ENCODE measurements around the gene STX10.
"Not testable (repeated sequence)": the region's sequence is repeated elsewhere in the genome, so short reads cannot be mapped to it uniquely, and the experiment has no call there.

The STX10 gene
- 27.3 to 39.3 (median 34.7) reads per million in 3 donors for total RNA-seq

- H3K4me1 ChIP-seq (ENCODE audit: control insufficient read depth, insufficient read depth, low read length, poor library complexity, severe bottlenecking): no peaks in the 10 kb centered on the region
- peak within 1 kb of the TSS; percentile 94 for H3K27ac ChIP-seq (ENCODE audit: insufficient read depth, low read length, poor library complexity, severe bottlenecking)
- peak; percentile 86 to 91 (median 91) for DNase-seq
- H3K27me3 ChIP-seq (replicated peaks; ENCODE audit: control insufficient read depth, insufficient read depth, low read length, poor library complexity, severe bottlenecking): no peaks in the 10 kb centered on the region
- peak within 1 kb of the TSS; percentile 97 for H3K4me3 ChIP-seq (ENCODE audit: insufficient read depth, low read depth, low read length, poor library complexity, severe bottlenecking)
- H3K9me3 ChIP-seq (ENCODE audit: control insufficient read depth, low read length): no peaks in the 10 kb centered on the region
- H3K36me3 ChIP-seq (ENCODE audit: control insufficient read depth, insufficient read depth, low read length): peaks cover 15% of the 10 kb centered on the region
Observed at GRCh38 chr19:13150187-13150930, at the start of gene STX10, which contains the start of gene IER2. STX10 (minus strand) TSS chr19:13150375; CDS start chr19:13150173, 202 bp downstream. IER2 (plus strand) TSS chr19:13150411; CDS start chr19:13153187, 2,776 bp downstream.

- no peak overlapping the region for H3K27ac ChIP-seq (ENCODE audit: insufficient read depth, low read length, poor library complexity, severe bottlenecking)
- no peak overlapping the region for H3K4me3 ChIP-seq (ENCODE audit: insufficient read depth, low read depth, low read length, poor library complexity, severe bottlenecking)
- H3K9me3 ChIP-seq (ENCODE audit: control insufficient read depth, low read length): no peaks in the 10 kb centered on the region
- H3K27me3 ChIP-seq (replicated peaks; ENCODE audit: control insufficient read depth, insufficient read depth, low read length, poor library complexity, severe bottlenecking): no peaks in the 10 kb centered on the region
- no peak for DNase-seq
- H3K4me1 ChIP-seq (ENCODE audit: control insufficient read depth, insufficient read depth, low read length, poor library complexity, severe bottlenecking): peaks cover 10% of the 10 kb centered on the region
- H3K36me3 ChIP-seq (ENCODE audit: control insufficient read depth, insufficient read depth, low read length): no peaks in the 10 kb centered on the region
Observed at GRCh38 chr19:13198634-13199033, 48.5 kb upstream of the STX10 start.

GRCh38 chr19:13195678-13196077, 45.5 kb upstream of the STX10 start:
- Histone ChIP-seq H3K4me1 (ENCODE audit: control insufficient read depth, insufficient read depth, low read length, poor library complexity, severe bottlenecking) (peaks cover 13% of the 10 kb centered on the region), H3K27me3 (replicated peaks; ENCODE audit: control insufficient read depth, insufficient read depth, low read length, poor library complexity, severe bottlenecking) (no peaks in the 10 kb centered on the region), H3K27ac (ENCODE audit: insufficient read depth, low read length, poor library complexity, severe bottlenecking) (no peak overlapping the region), H3K36me3 (ENCODE audit: control insufficient read depth, insufficient read depth, low read length) (no peaks in the 10 kb centered on the region), H3K9me3 (ENCODE audit: control insufficient read depth, low read length) (no peaks in the 10 kb centered on the region), H3K4me3 (ENCODE audit: insufficient read depth, low read depth, low read length, poor library complexity, severe bottlenecking) (no peak overlapping the region)
- peak; percentile 35 to 52 (median 39) for DNase-seq

- H3K4me3 ChIP-seq (ENCODE audit: insufficient read depth, low read depth, low read length, poor library complexity, severe bottlenecking): no peak overlapping the region
- no peaks in the 10 kb centered on the region for H3K36me3 ChIP-seq (ENCODE audit: control insufficient read depth, insufficient read depth, low read length)
- H3K9me3 ChIP-seq (ENCODE audit: control insufficient read depth, low read length): no peaks in the 10 kb centered on the region
- no peak for DNase-seq
- H3K27me3 ChIP-seq (replicated peaks; ENCODE audit: control insufficient read depth, insufficient read depth, low read length, poor library complexity, severe bottlenecking): no peaks in the 10 kb centered on the region
- H3K4me1 ChIP-seq (ENCODE audit: control insufficient read depth, insufficient read depth, low read length, poor library complexity, severe bottlenecking): peaks cover 13% of the 10 kb centered on the region
- H3K27ac ChIP-seq (ENCODE audit: insufficient read depth, low read length, poor library complexity, severe bottlenecking): no peak overlapping the region
Observed at GRCh38 chr19:13190781-13191540, 40.8 kb upstream of the STX10 start.

GRCh38 chr19:13189600-13189999, 39.4 kb upstream of the STX10 start:
- no peaks in the 10 kb centered on the region for H3K27me3 ChIP-seq (replicated peaks; ENCODE audit: control insufficient read depth, insufficient read depth, low read length, poor library complexity, severe bottlenecking)
- no peak overlapping the region for H3K4me3 ChIP-seq (ENCODE audit: insufficient read depth, low read depth, low read length, poor library complexity, severe bottlenecking)
- H3K4me1 ChIP-seq (ENCODE audit: control insufficient read depth, insufficient read depth, low read length, poor library complexity, severe bottlenecking): peaks cover 3% of the 10 kb centered on the region
- no peak overlapping the region for H3K27ac ChIP-seq (ENCODE audit: insufficient read depth, low read length, poor library complexity, severe bottlenecking)
- H3K36me3 ChIP-seq (ENCODE audit: control insufficient read depth, insufficient read depth, low read length): no peaks in the 10 kb centered on the region
- DNase-seq: no peak
- H3K9me3 ChIP-seq (ENCODE audit: control insufficient read depth, low read length): no peaks in the 10 kb centered on the region

GRCh38 chr19:13187419-13187818, 37.2 kb upstream of the STX10 start:
- no peak overlapping the region for H3K4me3 ChIP-seq (ENCODE audit: insufficient read depth, low read depth, low read length, poor library complexity, severe bottlenecking)
- no peaks in the 10 kb centered on the region for H3K9me3 ChIP-seq (ENCODE audit: control insufficient read depth, low read length)
- no peak overlapping the region for H3K27ac ChIP-seq (ENCODE audit: insufficient read depth, low read length, poor library complexity, severe bottlenecking)
- H3K36me3 ChIP-seq (ENCODE audit: control insufficient read depth, insufficient read depth, low read length): no peaks in the 10 kb centered on the region
- no peak for DNase-seq
- no peaks in the 10 kb centered on the region for H3K27me3 ChIP-seq (replicated peaks; ENCODE audit: control insufficient read depth, insufficient read depth, low read length, poor library complexity, severe bottlenecking)
- no peaks in the 10 kb centered on the region for H3K4me1 ChIP-seq (ENCODE audit: control insufficient read depth, insufficient read depth, low read length, poor library complexity, severe bottlenecking)

GRCh38 chr19:13186688-13187087, 36.5 kb upstream of the STX10 start:
- H3K27ac ChIP-seq (ENCODE audit: insufficient read depth, low read length, poor library complexity, severe bottlenecking); H3K9me3 ChIP-seq (ENCODE audit: control insufficient read depth, low read length); H3K4me1 ChIP-seq (ENCODE audit: control insufficient read depth, insufficient read depth, low read length, poor library complexity, severe bottlenecking); H3K27me3 ChIP-seq (replicated peaks; ENCODE audit: control insufficient read depth, insufficient read depth, low read length, poor library complexity, severe bottlenecking); DNase-seq; H3K4me3 ChIP-seq (ENCODE audit: insufficient read depth, low read depth, low read length, poor library complexity, severe bottlenecking); H3K36me3 ChIP-seq (ENCODE audit: control insufficient read depth, insufficient read depth, low read length): not testable (repeated sequence)

GRCh38 chr19:13185763-13186657, 35.8 kb upstream of the STX10 start:
- not testable (repeated sequence) for H3K4me1 ChIP-seq (ENCODE audit: control insufficient read depth, insufficient read depth, low read length, poor library complexity, severe bottlenecking); H3K9me3 ChIP-seq (ENCODE audit: control insufficient read depth, low read length); H3K4me3 ChIP-seq (ENCODE audit: insufficient read depth, low read depth, low read length, poor library complexity, severe bottlenecking); DNase-seq; H3K27ac ChIP-seq (ENCODE audit: insufficient read depth, low read length, poor library complexity, severe bottlenecking); H3K27me3 ChIP-seq (replicated peaks; ENCODE audit: control insufficient read depth, insufficient read depth, low read length, poor library complexity, severe bottlenecking); H3K36me3 ChIP-seq (ENCODE audit: control insufficient read depth, insufficient read depth, low read length)

GRCh38 chr19:13184926-13185325, 34.8 kb upstream of the STX10 start:
- H3K27me3 ChIP-seq (replicated peaks; ENCODE audit: control insufficient read depth, insufficient read depth, low read length, poor library complexity, severe bottlenecking); H3K27ac ChIP-seq (ENCODE audit: insufficient read depth, low read length, poor library complexity, severe bottlenecking); H3K4me3 ChIP-seq (ENCODE audit: insufficient read depth, low read depth, low read length, poor library complexity, severe bottlenecking); H3K4me1 ChIP-seq (ENCODE audit: control insufficient read depth, insufficient read depth, low read length, poor library complexity, severe bottlenecking); H3K9me3 ChIP-seq (ENCODE audit: control insufficient read depth, low read length); H3K36me3 ChIP-seq (ENCODE audit: control insufficient read depth, insufficient read depth, low read length); DNase-seq: not testable (repeated sequence)
